UCSD-AML1 (cell line): ENCODE measurements around the gene DSTYK.
"Not testable (repeated sequence)": the region's sequence is repeated elsewhere in the genome, so short reads cannot be mapped to it uniquely, and the experiment has no call there.

ENCODE experiments used
- DNase-seq: peaks from one replicate; lab custom pipeline; 2025; ENCODE audit not compliant: unreplicated experiment; lab: John Stamatoyannopoulos, UW

DSTYK gene

GRCh38 chr1:205243350-205244191 is 32.1 kb upstream of the DSTYK start:
- no peak for DNase-seq

GRCh38 chr1:205241366-205242030 is 30.0 kb upstream of the DSTYK start:
- DNase-seq, result no peak

GRCh38 chr1:205240569-205240968 is 29.1 kb upstream of the DSTYK start:
- DNase-seq, result no peak

- no peak for DNase-seq
Observed at GRCh38 chr1:205240118-205240517, 28.6 kb upstream of the DSTYK start.

- DNase-seq, result no peak
Observed at GRCh38 chr1:205239078-205239477, 27.6 kb upstream of the DSTYK start.

GRCh38 chr1:205237526-205238484 is 26.3 kb upstream of the DSTYK start:
- peak; percentile 52 for DNase-seq

- no peak for DNase-seq
Observed at GRCh38 chr1:205236951-205237475, 25.5 kb upstream of the DSTYK start.

GRCh38 chr1:205236526-205236925 is 25.0 kb upstream of the DSTYK start:
- no peak for DNase-seq

GRCh38 chr1:205235951-205236350 is 24.4 kb upstream of the DSTYK start:
- DNase-seq, result no peak

- DNase-seq, result not testable (repeated sequence)
Observed at GRCh38 chr1:205233986-205234385, 22.5 kb upstream of the DSTYK start.

GRCh38 chr1:205232945-205233397 is 21.5 kb upstream of the DSTYK start:
- no peak for DNase-seq

- DNase-seq, result no peak
Observed at GRCh38 chr1:205232127-205232820, 20.8 kb upstream of the DSTYK start.

GRCh38 chr1:205230982-205231381 is 19.5 kb upstream of the DSTYK start:
- DNase-seq, result no peak

- DNase-seq, result no peak
Observed at GRCh38 chr1:205229916-205230700, 18.6 kb upstream of the DSTYK start.

GRCh38 chr1:205229399-205229871 is 17.9 kb upstream of the DSTYK start:
- no peak for DNase-seq

- DNase-seq, result no peak
Observed at GRCh38 chr1:205228093-205228521, 16.6 kb upstream of the DSTYK start.

- DNase-seq, result peak; percentile 77
Observed at GRCh38 chr1:205227584-205228013, 16.1 kb upstream of the DSTYK start, which contains the start of gene TMCC2. Gene TMCC2, plus strand, starts transcription at chr1:205227946. Its CDS starts 619 bp downstream, at chr1:205228565.

- DNase-seq, result no peak
Observed at GRCh38 chr1:205226868-205227583, 15.5 kb upstream of the DSTYK start.
